Fibroblast of lung (primary cell): Measurements from ENCODE around the gene COL5A3.

Source experiments
- CTCF ChIP-seq, 2 donors: IDR thresholded peaks in 1 of 2; conservative IDR thresholded peaks in 1 of 2; 1 replicate in 1 of 2; 2 replicates in 1 of 2; pipeline ENCODE4 v1.5.1; 2011 to 2012; ENCODE audit warnings: low read length in 2 of 2, control low read depth in 1 of 2, inconsistent platforms in 1 of 2, low read depth in 1 of 2, mild to moderate bottlenecking in 1 of 2
- EZH2 ChIP-seq: IDR thresholded peaks from 2 replicates; pipeline ENCODE4 v1.5.1; 2012; ENCODE audit warnings: low read length, control low read depth, mild to moderate bottlenecking; ENCODE audit errors: missing control alignments

GRCh38 chr19:9953802-9954542, 56.3 kb downstream of the COL5A3 start:
- no peak for TF ChIP-seq CTCF (conservative IDR thresholded peaks at IDR 0.05 in 1 of 2, IDR thresholded peaks at IDR 0.05 in 1 of 2; ENCODE audit: low read depth in 1 of 2, low read length in 2 of 2)
- no peak for TF ChIP-seq EZH2
